HG02885 (cell line): ENCODE data around the gene CPSF2.
A peak's percentile ranks its signal among the peaks of the same experiment; 100 is the strongest.

Experiments
- ATAC-seq: cut with Tn5 transposase; IDR thresholded peaks from one replicate; pipeline ENCODE4 v1.9.1; 2021; ENCODE audit warnings: mild to moderate bottlenecking; ENCODE audit not compliant: unreplicated experiment, poor library complexity

CPSF2 gene

DNA sequence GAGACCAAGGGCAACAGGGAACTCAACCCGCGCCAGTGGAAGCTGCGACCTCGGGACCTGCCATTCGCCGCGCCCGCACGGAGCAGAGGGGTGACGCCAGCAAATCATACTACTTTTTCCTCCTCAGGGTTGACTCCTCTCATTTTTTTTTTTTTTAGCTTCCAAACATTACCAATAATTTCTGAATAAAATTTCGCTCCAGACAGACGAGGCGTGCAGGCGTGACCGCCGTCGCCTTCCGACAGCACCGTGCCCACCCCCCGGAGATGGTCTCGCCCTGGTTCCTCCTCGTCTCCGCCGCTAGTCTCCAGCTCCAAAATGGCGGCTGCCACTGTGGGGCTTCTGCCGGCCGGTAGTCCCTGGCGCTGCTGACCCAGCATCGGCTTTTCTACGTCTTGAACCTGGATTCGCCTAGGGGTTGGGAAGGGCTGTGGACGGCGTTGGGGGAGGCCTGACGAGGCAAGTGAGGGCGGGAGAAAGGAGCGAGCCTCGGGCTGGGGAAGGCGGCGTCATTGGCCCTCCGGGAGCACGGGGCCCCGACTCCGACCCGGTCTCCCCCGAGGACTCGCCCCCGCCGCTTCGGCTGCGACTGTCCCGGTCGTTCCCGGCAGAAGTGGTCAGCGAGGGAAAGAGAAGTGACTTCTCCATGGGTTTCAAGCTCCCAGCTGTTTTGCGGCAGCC is at the start of gene CPSF2, which contains the start of gene NDUFB1:
CPSF2 (plus strand) TSS at position 300 of the 681 bp plus-strand sequence. CDS start 9,016 bp downstream, outside the sequence.
NDUFB1 (minus strand) TSS at position 37 of the 681 bp plus-strand sequence. CDS start 4,069 bp downstream, outside the sequence.
- ATAC-seq, result peak; percentile 87

DNA sequence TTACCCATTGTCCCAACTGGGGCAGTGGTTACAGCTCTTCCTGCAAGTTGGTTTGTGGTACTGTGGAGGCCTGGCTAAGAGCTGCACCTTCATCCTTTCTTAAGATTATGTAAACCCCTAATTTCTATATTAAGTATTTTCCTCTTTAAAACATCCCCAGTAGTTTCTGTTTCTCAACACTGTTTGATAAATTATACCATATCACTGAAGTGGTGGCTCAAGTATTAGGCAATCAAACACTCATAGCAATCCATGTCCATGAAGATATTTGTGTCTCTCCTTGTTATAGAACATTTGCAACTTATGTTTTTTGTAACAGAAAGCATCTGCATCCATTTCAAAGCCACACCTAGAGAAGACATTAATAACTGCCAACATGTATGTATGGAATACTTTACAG is 47.2 kb upstream of the CPSF2 start:
- no peak for ATAC-seq

DNA sequence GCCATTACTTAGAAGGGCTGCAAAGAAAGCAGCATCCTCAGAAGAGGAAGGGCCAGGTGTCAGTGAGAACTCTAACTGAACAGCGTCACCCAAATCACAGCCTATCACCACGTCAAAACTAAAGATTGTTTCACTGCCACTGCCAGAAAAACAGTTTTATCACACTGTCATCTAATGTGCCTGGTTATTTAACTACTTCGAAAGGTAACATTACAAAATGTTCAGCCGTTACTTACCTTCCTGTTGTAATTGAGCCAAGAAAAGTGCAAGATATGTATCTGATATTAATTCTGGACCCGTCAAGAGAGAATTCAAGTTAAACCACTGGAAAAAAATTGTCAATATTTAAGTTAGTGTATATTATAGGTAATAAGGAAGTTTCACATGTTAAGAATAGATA is 33.3 kb upstream of the CPSF2 start:
- no peak for ATAC-seq

DNA sequence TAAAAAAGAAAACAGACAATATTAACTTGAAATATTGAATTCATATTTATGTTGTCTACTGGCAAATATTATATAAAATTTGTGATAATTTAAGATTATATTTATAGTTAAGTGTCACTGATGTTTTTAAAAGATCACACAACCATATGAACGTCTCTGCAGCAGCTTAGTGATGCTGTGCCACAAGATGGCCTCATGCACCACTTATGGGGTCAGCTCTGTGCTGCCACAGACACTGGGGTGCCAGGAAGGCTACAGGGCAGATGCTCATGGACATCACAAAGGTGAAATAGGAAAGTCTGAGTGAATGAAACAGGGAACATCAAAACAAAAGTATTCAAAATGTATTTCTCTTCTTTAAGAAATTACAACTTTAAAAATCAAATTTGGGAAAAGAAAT is 28.4 kb upstream of the CPSF2 start:
- no peak for ATAC-seq

DNA sequence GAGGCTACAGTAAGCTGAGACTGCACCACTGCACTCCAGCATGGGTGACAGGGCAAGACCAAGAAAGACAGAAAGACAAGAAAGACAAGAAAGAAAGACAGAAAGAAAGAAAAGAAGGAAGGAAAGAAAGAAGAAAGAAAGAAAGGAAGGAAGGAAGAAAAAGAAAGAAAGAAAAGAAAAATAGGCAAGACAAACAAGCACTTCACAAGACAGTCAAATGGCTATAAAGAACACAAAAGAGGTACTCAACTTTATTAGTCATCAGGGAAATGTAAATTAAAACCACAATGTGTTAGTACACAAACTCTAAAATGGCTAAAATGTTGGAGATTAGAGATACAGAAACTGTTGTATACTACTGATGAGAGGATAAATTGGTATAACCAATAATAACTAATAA is 22.0 kb upstream of the CPSF2 start:
- no peak for ATAC-seq

DNA sequence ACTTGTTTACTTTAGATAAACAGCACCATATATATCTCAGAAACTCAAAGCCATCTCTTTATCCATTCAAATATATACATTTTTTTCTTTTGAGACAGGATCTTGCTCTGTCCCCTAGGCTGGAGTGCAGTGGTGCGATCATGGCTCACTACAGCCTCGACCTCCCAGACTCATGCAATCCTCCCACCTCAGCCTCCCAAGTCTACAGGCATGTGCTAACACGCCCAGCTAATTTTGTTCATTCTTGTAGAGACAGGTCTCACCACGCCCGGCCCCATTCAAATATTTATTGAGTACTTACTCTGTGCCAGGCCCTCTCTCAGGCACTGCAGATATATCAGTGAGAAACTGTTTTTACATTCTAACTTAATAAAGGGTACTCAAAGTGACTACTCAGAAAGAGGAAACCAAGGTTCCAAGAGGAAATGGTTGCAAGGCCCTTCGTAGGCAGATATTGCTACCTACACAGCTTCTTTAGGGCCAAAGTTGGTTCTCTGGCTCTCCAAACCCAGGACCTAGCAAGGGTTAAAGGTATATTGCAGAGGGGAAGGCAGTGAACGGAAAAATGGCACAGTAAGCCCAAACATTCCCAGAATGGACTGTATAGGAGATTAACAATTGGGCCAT is 18.3 kb upstream of the CPSF2 start:
- no peak for ATAC-seq

DNA sequence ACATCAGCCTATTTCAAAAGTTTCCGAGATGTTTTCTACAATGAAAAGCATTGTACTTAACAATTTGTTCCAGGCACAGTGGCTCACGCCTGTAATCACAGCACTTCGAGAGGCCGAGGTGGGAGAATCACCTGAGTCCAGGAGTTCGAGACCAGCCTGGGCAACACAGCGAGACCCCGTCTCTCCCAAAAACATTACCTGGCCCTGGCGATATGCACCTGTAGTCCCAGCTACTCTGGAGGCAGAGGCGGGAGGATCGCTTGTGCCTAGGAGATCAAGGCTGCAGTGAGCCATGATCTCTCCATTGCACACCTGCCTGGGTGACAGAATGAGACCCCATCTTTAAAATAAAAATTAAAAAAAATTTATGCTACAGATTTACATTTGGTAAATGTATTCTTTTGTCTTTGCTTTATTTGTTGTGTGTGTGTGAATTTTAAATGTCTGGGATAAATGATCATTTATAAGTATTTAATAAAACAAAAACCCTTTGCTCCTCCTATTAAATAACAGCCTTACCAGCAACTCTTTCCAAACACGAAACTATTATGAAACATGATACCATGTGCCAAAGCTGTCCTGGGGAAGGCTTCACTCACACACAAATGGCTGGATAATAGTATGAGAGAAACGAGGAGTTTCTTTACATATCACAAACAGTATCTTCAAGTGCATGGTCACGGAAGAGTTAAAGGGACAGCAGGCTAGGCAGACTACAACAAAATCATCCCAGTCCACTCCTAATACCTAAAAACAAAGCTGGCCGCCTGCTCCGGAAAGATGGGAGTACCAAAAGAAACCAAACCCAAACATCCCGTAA is 16.5 kb upstream of the CPSF2 start:
- no peak for ATAC-seq

DNA sequence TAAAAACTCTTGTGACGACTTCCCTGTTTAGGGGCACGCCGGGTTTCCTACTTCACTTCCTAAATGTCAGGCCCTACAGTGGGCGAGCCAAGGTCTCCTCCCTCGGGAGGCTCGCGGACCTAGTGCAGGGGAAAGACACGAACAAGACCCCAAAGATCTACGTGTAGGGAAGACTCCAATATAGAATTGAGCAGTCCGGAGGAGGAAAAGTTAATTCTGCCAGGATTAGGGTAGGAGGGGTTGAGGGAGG is 16.0 kb upstream of the CPSF2 start:
- ATAC-seq, result no peak

DNA sequence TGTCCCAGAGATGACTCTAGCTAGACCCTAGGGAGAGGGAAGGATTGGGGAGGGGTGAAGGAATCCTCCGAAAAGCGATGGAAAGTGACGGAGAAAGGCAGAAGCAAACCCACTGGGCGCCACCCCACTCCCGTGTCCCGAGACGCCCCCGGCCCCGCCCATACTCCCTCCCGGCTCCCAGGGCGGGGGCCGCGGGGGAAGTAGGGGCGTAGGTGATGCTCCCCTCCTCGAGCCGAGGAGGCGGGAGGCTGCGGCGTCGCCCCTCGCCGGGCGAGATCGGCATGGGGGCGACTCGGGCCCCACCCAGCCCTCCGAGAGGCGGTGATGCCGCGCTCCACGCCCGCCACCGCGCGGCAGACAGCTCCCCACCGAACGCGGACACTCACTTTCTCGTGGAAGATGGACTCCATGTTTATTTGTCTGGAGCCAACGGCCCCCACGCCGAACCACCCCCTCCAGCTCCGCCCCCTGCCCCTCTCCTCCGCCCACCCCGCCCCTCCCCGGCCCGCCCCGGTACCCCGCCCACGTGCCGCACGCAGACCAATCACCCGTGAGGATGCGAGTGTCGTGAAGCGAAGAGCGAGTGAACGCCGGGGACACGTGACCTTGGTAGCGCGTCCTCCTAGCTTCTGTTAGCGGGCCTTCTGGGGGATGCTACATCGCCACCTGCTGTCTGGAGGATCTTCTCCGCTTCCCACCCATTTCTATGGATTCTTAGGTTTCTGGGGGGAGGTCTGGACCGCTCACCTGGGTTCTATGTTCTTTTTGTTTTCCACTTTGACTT is 15.4 kb upstream of the CPSF2 start, which contains the start of gene ATXN3:
ATXN3 (minus strand) TSS at position 440 of the 784 bp plus-strand sequence; CDS start at position 410, 30 bp downstream.
- peak; percentile 89 for ATAC-seq

DNA sequence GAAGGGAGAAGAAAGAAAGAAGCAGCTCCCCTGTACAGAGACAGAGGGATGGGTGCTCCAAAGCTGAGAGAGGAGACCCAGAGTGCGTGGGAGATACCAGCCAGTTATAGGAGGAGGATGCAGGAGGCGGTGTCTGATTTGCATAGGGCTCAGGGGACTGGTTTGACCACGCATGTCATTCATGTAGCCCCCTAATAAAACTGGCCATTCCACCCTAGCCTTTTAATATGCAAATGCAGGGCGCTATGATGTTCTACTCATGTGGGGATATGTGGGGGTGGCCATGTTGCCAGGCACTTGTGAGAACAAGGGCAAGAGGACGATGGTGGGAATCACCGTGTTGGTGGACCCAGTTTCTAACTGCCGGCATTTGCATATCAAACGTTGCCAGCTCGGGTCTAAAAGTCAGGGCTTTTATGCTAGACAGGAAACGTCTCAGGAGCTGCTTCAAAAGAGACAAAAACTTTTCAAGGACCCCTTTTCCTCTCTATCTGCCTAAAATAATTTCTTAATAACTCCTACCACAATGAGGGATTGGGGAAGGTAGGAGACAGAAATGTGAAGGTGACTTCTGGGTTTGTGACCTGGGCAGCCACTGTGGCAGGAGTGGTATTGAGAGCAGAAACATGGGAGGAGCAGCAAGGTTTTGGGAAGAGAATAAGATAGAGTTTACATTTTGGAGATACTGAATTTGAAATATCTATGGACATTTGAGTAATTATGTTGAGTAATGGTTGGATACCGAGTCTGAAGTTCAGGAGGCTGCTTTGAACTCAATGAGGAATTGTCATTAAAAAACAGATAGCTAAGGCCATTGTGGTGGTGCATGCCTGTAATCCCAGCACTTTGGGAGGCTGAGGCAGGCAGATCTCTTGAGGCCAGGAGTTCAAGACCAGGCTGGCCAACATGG is 13.2 kb upstream of the CPSF2 start:
- ATAC-seq, result no peak

DNA sequence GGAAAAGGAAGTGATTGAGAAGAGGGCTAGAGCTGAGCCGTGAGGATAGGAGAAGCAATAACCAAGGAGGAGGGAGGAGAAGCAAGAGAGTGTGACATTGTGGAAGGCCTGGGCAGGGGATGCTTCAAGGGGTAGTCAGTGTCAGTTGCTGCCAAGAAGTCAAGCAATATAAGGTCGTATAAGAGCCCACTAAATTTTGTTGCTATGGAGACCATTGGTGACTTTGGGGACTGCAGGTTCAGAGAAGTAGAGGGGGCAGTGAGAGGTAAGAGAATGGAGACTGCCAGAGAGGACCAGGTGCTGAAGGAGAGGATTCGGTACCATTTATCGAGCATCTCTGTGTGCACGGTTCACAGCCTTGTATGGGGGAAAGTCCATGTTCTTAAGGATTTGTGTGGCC is 12.3 kb upstream of the CPSF2 start:
- ATAC-seq, result no peak

DNA sequence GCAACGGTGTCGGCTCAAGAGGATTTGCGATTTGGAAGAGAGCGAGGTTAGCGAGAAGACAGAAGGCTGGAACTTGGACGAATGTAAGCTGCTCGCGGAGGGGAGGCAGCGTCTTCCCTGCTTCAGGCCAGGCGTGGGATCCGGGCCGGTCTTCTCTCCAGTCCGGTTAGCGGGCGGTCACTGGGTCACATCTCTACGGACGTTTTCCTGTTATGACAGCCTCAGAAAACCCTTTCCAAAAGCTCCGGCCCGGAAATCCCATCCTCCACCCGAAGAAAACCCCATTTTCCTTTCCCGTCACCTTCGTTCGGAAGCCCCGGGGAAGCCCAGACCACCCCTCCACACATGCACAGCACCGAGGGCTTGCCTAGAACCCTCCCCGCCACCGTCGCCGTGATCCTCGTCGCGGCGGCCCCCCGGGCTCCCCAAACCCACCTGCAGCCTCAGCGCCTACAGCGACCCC is 531 bp upstream of the CPSF2 start:
- peak; percentile 26 for ATAC-seq

DNA sequence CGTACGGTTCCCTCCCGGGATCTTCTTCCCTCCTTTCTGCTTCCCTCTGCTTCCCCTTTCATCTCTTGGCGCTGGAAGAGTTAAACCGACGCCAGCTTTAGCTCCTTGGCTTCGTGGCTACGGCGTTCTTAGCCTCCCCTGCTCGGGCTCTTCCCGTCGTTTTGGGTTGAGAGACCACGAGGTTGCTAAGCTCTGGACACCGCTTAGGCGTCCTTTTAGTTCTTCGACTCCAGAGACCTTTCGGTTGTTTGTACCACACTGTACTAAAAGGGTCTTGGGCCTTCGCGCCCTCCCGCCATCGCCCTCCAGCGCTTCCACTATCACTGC is 545 bp downstream of the CPSF2 start:
- no peak for ATAC-seq

DNA sequence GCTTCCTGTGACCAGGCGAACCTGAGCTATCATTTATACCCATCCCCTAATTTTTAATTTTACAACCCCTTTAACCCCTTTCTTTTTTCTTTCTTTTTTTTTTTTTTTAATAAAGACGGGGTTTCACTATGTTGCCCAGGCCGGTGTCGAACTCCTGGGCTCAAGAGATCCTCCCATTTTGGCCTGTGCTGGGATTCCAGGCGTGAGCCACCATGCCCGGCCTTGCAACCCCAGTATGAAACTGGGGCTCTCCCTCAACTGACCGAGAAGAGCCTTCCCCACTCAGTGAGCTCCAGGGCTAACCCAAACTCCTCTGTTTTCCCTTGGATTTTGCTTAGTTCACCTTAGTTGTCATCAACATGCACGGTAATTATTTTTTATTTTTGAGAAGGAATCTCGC is 992 bp downstream of the CPSF2 start:
- ATAC-seq, result no peak

DNA sequence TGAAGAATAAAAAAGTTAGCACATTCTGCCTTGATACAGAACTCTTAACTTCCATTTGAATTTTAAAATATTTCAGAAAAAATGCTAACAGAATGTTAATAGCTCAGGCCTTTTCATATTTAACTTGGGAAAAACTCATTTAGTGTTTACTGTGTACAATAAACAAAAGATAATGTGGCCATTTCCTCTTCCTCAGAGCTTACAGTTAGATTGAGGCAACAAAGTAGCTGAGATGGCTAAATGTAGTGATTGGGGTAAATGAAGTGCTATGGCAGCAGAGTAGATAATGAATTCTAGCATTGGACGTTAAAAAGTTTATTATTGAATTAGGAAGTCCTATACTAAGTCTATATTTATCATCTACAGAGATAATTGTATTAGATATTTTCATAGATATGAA is 12.7 kb downstream of the CPSF2 start:
- ATAC-seq, result no peak

DNA sequence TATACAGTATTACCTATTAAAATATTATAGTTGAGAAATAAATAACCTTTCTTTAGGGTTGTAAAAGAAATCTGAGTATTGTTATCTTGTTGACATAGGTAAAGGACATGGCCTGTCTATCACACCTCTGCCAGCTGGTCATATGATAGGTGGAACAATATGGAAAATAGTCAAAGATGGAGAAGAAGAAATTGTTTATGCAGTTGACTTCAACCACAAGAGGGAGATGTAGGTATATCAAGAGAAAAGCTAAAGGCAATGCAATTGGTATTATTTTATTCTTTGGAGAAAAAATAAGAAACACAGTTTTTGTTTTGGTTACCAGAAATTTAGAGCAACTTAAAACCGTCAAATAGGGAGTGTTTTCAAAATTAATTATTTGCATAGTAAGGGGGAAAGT is 13.5 kb downstream of the CPSF2 start:
- no peak for ATAC-seq

DNA sequence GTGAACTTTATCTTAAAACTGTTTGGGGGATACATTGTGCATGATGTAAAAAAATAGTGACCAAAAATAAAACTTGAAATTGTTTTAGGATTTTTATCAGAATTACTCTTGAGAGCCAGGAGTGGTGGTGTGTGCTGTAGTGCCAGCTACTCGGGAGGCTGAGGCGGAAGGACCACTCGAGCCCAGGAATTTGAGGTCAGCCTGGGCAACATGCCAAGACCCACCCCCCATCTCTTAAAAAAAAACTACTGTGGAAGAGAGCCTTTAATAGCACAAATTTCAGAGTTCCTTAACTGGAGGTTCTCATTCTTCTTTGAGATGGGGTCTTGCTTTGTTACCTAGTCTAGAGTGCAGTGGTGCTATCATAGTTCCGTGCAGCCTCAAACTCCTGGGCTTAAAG is 21.5 kb downstream of the CPSF2 start:
- no peak for ATAC-seq

DNA sequence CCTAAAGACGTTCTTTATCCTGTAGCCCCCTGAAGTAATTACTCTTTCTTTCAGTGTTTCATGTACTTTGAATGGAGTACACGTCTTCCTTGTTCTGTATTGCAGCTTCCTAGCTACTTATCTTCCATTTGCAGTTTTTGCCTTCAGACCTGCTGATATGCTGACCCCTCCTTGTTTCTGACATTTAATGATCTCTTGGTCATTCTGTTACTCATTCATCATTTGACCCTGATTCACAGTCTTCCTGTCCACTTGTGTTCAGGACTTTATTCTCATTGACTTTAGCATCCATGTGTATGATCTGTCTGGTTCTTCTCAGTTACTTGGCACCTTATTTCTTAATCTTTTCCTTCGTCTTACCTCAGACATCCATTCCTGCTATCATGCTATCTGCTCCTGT is 22.2 kb downstream of the CPSF2 start:
- ATAC-seq, result no peak

DNA sequence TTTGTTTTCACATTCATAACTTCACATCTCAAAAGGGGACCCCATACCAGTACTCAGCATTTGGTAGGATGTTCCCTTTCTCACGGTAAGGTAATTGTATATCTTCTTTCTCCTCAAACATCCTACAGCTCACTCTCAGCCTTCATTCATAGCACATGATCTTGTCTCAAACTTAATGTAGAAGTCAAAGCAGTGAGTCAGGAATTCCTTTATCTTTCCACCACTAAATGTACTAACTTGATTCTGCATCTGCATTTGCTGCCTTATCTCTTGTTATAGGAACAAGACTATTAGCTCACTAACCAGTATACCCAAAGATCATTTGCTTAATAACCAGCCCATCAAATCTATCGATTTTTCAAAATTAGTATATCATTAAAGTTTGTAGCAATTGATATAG is 22.9 kb downstream of the CPSF2 start:
- no peak for ATAC-seq

DNA sequence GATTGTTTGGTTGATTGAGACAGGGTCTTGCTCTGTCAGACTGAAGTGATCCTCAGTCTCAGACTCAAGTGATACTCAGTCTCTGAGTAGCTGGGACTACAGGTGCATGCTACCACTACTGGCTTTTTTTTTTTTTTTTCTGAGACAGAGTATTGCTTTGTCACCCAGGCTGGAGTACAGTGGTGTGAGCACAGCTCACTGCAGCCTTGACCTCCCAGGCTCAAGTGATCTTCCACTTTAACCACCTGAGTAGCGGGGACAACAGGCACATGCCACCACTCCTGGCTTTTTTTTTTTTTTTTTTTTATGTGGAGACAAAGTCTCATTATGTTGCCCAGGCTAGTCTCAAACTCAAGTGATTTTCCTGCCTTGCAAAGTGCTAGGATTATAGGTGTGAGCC is 31.8 kb downstream of the CPSF2 start:
- ATAC-seq, result no peak
